ENCODE data around the gene EML1. TPM values are rescaled to one million over a fixed set of nuclear protein-coding genes. Genes with fewer than 3 reads are reported as not detected.

The EML1 gene
- total RNA-seq, 1 donor from 2014 or later, result 33.3 TPM

DNA sequence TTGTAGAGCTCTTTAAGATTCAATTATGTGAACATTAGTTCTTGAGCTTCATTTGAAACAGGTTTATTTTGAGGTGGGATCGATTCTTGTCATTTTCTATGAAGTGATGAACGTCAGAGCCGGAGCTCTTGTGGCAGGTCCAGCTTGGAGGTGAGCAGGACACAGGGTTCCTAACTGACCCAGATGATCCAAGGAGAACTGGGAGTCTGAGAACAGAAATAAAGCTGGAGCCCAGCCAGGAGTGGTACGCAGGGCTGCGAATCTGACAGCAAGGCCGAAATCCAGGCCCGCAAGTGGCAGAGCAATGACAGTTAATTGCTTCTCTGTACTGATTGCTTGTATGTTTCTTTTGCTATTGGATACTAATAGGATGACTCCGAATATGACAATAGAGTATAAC is 46.5 kb downstream of the EML1 start:
- Histone ChIP-seq H3K9me3 (replicated peaks) (no peaks in the 10 kb centered on the region), H3K4me1 (peaks cover 55% of the 10 kb centered on the region), H3K36me3 (no peaks in the 10 kb centered on the region), H3K27me3 (ENCODE audit: low read depth) (no peaks in the 10 kb centered on the region), H3K4me3 (no peak overlapping the region), H3K27ac (replicated peaks) (no peak overlapping the region)
- intact Hi-C loops (cut with micrococcal nuclease), result no loop called here
- TF ChIP-seq, protein P1, sequence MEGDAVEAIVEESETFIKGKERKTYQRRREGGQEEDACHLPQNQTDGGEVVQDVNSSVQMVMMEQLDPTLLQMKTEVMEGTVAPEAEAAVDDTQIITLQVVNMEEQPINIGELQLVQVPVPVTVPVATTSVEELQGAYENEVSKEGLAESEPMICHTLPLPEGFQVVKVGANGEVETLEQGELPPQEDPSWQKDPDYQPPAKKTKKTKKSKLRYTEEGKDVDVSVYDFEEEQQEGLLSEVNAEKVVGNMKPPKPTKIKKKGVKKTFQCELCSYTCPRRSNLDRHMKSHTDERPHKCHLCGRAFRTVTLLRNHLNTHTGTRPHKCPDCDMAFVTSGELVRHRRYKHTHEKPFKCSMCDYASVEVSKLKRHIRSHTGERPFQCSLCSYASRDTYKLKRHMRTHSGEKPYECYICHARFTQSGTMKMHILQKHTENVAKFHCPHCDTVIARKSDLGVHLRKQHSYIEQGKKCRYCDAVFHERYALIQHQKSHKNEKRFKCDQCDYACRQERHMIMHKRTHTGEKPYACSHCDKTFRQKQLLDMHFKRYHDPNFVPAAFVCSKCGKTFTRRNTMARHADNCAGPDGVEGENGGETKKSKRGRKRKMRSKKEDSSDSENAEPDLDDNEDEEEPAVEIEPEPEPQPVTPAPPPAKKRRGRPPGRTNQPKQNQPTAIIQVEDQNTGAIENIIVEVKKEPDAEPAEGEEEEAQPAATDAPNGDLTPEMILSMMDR (IDR thresholded peaks at IDR 0.05; ENCODE audit: borderline replicate concordance), result no peak
- no peak for DNase-seq

DNA sequence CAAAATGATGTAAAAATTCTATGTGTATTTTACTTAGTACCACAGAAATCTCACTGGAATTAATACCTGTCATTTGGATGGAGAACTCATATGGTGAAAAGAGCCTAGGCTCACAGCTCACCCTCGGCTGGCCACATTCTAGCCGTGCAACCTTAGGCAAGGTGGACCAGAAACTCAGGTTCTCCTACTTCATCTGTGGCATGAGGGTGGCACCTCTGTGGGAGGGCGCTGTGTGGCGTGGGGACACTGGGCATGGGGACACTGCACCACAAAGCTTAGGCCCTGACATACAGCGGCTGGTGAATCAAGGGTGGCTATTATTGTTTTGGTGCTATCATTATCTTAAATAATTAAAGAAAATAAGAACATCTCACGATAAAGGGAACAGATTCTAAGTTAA is 47.1 kb downstream of the EML1 start:
- Histone ChIP-seq H3K4me1 (peaks cover 55% of the 10 kb centered on the region), H3K9me3 (replicated peaks) (no peaks in the 10 kb centered on the region), H3K27me3 (ENCODE audit: low read depth) (no peaks in the 10 kb centered on the region), H3K36me3 (no peaks in the 10 kb centered on the region), H3K27ac (replicated peaks) (no peak overlapping the region), H3K4me3 (no peak overlapping the region)
- no peak for DNase-seq
- intact Hi-C loops (cut with micrococcal nuclease), result no loop called here
- TF ChIP-seq, protein P1 (IDR thresholded peaks at IDR 0.05; ENCODE audit: borderline replicate concordance), result no peak

DNA sequence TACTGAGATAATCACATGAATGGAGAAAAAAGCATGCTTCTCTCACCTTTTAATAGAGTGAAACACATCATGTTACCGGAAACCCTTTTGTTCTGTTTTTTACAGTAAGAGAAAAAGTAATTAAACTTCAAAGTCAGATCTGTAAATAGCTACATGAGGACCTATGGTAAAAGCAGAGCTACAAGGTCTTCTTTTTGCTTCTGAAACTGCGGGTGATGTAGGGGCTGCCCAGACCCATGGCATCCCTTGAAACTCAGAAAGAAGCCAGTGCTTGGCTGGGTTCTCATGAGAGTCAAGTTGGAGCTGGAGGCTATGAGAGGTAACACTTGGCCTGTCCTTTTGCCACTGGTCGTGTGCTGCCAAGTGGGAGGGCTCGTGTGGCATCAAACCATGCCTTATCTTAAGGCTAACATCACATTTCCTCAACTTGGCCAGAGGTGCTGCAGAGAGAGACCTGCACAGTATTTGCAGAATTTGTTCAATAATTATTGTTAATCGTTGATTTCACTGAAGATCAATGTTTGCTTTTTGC is 47.6 kb downstream of the EML1 start:
- H3K27ac ChIP-seq (replicated peaks), result peak overlapping the region; percentile 4
- peaks cover 55% of the 10 kb centered on the region for H3K4me1 ChIP-seq
- intact Hi-C loops (cut with micrococcal nuclease), result no loop called here

DNA sequence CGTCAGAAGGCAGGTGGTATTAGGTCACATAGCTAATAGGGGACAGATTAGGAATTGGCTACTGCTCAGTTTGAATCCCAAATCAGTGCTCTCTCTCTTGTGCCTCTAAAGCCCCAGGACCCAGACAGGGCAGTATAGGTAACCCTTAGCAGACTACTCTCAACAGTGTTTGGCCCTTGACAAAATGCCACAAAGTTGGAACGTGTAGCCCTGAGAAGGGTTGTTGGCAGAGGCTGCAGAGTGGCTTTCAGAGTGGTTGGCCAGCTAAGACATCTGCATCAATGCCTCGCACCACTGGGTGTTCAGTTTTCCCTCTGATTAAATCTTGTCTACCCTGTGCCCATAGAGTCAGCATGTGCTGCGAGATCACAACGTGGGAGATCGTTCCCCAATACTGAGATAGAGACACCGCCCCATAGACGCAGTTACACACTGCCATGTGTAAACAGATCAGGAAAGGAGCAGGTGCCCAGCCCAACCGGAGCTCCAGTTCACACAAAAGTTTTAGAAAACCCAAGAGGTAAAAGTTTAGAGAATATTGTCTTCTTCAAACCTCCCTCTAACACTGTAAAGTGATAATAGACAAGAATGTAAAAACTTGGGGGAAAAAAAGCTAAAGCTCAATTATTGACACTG is 48.3 kb downstream of the EML1 start:
- H3K36me3 ChIP-seq, result no peaks in the 10 kb centered on the region
- DNase-seq, result no peak
- TF ChIP-seq, protein P1 (IDR thresholded peaks at IDR 0.05; ENCODE audit: borderline replicate concordance), result no peak
- no peaks in the 10 kb centered on the region for H3K27me3 ChIP-seq (ENCODE audit: low read depth)
- intact Hi-C loops (cut with micrococcal nuclease), result no loop called here
- H3K4me3 ChIP-seq, result no peak overlapping the region
- peak overlapping the region; percentile 4 for H3K27ac ChIP-seq (replicated peaks)
- peaks cover 8% of the 10 kb centered on the region for H3K9me3 ChIP-seq (replicated peaks)
- H3K4me1 ChIP-seq, result peaks cover 53% of the 10 kb centered on the region

More for the DNA sequence above, 47.6 kb downstream of the EML1 start:
- Histone ChIP-seq H3K4me3 (no peak overlapping the region), H3K27me3 (ENCODE audit: low read depth) (no peaks in the 10 kb centered on the region), H3K9me3 (replicated peaks) (peaks cover under 1% of the 10 kb centered on the region), H3K36me3 (no peaks in the 10 kb centered on the region)
- no peak for DNase-seq
- TF ChIP-seq, protein P1 (IDR thresholded peaks at IDR 0.05; ENCODE audit: borderline replicate concordance), result no peak

DNA sequence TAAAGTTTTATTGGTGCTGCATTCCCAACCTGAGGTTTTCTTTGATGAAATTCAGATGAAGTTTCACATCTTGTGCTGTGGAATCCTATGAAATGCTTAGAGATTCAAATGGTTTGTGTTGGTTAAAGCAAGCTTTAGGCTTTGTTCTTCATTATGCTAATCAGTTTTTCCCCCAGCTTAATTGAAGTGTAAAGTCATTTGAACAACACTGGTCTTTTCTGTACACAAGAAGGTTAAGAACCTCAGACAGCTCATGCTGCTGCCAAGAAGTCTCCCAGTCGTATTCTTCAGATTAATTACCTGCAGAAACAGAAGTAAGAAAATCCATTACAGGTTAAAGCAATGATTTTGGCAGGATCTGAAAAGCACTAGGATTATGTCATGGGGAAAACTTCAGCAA is 48.9 kb downstream of the EML1 start:
- H3K36me3 ChIP-seq, result peaks cover 5% of the 10 kb centered on the region
- intact Hi-C loops (cut with micrococcal nuclease), result no loop called here
- H3K4me1 ChIP-seq, result peaks cover 48% of the 10 kb centered on the region
- H3K27me3 ChIP-seq (ENCODE audit: low read depth), result no peaks in the 10 kb centered on the region
- H3K4me3 ChIP-seq, result no peak overlapping the region
- H3K27ac ChIP-seq (replicated peaks), result no peak overlapping the region
- peaks cover 14% of the 10 kb centered on the region for H3K9me3 ChIP-seq (replicated peaks)
- TF ChIP-seq, protein P1 (IDR thresholded peaks at IDR 0.05; ENCODE audit: borderline replicate concordance), result no peak
- DNase-seq, result no peak
